Non-pigmented ciliary epithelial cell (primary cell): ENCODE results near the gene BCAP31.

Experiments used
- DNase-seq: peaks from one replicate; pipeline ENCODE4 v3.0.0-alpha.2; 2010; ENCODE audit warnings: low read depth

The BCAP31 gene

DNA sequence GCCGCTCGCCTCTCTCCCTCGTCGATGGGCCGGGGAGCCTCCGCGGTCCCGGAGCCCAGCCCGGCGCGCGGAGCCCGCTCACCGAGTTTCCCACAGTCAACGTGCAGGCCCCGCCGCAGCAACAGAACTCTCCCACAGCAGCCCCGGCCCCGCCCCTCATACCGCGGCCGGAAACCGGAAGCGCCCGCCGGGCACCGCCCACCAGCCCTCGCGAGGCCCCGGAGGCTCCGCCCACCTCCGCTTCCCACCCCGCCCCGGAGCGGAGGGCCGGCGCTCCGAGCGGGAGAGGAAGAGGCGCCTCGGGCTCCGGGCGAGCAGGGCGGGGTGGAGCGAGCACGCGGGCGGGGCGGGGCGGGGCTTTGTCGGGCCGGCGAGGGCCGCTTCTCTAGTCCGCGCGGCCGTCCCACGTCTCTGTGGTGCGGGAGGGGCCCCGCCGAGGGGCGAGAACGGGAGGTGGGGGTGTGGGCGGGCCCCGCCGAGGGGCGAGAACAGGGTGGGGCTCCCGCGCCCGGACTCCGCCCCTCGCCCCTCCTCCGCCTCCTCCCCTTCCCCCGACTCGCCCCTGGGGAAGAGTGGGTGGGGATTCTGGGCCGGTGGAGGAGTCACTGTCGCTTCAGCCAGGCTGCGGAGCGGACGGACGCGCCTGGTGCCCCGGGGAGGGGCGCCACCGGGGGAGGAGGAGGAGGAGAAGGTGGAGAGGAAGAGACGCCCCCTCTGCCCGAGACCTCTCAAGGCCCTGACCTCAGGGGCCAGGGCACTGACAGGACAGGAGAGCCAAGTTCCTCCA lies at the start of gene BCAP31, which contains the start of gene ABCD1:
Gene BCAP31 (minus strand): TSS at position 136 of the 787 bp plus-strand sequence. CDS start 1,143 bp downstream, outside the sequence.
Gene ABCD1 (plus strand): TSS at position 605 of the 787 bp plus-strand sequence. CDS start 411 bp downstream, outside the sequence.
- peak; percentile 23 for DNase-seq

DNA sequence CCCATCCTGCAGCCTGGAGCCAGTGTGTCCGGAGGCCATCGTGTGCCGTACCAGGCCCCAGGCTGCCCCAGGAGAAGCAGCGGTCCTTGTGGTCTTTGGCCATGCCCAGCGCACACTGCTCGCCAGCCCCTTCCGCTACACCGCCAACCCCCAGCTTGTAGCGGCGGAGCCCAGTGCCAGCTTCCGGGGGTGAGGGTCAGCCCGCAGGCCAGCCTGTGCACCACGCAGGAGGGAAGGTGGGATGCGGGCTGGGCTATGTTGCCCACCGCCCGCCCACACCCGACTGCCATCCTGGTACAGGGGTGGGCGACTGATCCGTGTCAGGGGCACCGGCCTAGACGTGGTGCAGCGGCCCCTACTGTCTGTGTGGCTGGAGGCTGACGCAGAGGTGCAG lies 49.0 kb upstream of the BCAP31 start:
- DNase-seq = no peak

DNA sequence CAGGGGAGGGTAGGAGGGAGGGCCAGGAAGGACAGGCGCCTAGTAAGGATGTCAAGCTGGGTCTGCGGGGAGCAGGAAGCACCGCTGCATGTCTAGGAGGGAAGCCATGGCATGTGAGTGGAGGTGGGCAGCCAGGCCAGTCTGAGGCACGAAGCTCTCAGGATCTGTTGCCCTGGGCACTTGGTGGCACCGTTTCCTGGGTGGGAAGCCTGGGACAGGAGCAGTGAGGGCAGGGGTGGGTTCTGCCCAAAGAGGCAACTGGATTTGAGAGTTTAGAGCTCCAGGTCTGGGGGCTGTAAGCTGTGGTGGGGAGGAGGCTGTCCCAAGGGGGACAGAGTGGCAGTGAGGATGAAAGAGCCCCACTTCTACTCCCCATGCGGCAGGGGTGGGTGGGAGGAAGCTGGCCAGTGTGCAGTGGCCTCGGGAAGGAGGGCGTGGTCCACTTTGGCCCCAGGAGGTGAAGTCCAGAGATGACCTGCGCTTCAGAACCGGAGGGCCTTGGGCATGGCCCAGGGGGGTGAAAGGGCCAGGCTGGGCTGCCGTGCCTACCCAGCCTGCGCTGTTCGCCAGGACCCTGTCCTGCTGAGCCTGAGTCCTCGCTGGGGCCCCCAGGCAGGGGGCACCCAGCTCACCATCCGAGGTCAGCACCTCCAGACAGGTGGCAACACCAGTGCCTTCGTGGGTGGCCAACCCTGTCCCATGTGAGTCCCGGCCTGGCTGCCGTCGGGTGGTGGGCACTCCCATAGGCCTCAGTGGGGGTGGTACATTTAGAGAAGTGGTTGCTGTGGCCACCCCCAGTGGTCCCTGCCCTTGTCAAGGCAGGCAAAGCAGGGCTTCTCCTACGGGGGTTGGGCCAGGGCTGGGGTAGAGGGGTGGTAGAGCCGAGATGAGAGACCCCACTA lies 48.4 kb upstream of the BCAP31 start:
- DNase-seq = no peak

DNA sequence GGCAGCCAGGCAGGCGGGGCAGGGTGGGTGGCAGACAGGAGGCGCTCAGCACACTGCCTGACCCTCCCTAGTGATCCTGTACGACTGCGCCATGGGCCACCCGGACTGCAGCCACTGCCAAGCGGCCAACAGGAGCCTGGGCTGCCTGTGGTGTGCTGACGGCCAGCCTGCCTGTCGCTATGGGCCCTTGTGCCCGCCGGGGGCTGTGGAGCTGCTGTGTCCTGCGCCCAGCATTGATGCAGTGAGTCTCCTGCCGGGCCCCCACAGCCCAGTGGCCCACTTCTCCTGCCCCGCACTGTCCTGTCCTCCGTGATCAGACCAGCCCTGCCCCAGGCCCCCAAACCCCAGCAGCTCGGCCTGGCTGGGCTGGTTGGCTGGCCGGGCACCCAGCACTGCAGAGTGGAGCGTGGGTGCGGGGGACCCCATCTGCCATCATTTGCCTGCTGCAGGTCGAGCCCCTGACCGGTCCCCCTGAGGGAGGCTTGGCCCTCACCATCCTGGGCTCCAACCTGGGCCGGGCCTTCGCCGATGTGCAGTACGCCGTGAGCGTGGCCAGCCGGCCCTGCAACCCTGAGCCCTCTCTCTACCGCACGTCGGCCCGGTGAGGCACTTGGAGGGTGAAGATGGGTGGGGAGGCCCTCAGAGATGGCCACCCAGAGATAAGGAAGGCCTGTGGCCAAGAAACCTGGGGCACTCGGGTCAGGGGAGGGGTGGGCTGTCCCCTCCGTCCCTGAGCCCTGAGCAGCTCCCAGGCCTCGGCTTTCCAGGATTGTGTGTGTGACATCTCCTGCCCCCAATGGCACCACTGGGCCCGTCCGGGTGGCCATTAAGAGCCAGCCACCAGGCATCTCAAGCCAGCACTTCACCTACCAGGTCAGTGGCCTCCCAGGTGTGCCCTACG lies 47.5 kb upstream of the BCAP31 start:
- no peak for DNase-seq

DNA sequence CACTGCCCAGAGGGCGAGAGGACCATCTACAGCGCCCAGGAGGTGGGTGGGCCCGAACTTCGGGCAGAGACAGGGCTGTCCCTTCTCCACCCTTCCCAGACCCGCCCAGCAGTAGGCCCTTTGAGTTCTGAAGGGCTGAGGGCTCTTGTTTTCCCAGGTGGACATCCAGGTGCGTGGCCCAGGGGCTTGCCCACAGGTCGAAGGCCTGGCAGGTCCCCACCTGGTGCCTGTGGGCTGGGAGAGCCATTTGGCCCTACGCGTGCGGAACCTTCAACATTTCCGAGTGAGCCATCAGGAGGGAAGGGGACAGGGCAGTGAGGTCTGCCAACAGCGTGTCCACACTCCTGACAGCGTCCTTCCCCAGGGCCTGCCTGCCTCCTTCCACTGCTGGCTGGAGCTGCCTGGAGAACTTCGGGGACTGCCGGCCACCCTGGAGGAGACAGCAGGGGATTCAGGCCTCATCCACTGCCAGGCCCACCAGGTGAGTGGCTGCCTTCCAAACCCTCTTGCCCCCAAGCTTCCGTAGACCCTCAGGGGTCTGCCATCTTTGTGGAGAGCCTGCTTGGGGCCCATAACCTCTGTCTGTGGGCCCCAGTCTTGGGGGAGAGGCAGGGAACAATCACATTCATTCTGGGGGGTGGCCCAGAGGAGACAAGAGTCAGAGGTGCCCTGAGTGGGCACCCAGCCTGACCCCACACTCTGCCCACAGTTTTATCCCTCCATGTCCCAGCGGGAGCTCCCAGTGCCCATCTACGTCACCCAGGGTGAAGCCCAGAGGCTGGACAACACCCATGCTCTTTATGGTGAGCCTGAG lies 46.6 kb upstream of the BCAP31 start:
- no peak for DNase-seq

DNA sequence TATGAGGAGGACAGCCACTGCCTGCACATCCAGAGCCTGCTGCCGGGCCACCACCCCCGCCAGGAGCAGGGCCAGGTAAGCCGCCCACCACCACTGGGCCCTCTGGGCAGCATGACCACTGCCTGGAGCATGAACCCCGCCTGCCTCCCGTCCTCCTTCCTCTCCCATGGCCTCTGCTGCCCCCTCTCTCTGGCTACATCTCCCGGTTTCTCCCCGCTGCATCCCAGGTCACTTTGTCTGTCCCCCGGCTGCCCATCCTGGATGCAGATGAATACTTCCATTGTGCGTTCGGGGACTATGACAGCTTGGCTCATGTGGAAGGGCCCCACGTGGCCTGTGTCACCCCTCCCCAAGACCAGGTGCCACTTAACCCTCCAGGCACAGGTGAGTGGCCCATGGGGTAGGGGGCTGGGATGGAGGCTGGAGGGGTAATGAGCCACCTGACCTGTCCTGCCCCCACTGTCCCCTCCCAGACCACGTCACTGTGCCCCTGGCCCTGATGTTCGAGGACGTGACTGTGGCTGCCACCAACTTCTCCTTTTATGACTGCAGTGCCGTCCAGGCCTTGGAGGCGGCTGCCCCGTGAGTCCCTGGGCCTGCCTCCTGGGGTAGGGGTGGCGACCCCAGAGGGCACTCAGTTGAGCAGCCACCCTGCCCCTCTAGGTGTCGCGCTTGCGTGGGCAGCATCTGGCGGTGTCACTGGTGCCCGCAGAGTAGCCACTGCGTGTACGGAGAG lies 45.8 kb upstream of the BCAP31 start:
- DNase-seq = no peak

DNA sequence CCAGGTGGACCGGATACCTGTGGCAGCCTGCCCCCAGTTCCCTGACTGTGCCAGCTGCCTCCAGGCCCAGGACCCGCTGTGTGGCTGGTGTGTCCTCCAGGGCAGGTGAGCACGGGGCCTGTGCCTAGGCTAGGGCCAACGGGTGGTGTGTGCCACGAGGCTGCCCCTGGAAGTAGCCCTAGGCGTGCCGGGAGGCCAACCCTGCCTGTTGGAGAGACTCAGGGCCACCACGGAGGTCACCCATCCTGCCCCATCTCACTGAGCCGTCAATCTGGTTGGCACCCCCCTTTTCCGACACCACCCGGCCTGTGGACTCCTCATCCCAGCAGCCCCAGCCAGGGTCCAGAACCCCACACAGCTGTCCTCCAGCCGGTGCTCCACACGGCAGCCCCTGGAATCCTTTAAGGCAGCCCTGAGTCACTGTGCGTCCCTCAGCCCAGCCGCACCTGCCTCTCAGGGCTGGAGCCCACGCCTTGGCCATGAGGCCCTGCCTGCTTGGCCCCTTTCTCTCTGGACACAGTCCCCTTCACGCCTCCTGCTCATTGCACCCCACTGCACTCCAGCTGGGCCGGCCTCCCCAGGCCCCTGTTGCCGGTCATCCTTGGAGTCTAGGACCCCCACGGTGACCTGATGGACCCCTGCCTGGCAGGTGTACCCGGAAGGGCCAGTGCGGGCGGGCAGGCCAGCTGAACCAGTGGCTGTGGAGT lies 45.1 kb upstream of the BCAP31 start:
- no peak for DNase-seq

DNA sequence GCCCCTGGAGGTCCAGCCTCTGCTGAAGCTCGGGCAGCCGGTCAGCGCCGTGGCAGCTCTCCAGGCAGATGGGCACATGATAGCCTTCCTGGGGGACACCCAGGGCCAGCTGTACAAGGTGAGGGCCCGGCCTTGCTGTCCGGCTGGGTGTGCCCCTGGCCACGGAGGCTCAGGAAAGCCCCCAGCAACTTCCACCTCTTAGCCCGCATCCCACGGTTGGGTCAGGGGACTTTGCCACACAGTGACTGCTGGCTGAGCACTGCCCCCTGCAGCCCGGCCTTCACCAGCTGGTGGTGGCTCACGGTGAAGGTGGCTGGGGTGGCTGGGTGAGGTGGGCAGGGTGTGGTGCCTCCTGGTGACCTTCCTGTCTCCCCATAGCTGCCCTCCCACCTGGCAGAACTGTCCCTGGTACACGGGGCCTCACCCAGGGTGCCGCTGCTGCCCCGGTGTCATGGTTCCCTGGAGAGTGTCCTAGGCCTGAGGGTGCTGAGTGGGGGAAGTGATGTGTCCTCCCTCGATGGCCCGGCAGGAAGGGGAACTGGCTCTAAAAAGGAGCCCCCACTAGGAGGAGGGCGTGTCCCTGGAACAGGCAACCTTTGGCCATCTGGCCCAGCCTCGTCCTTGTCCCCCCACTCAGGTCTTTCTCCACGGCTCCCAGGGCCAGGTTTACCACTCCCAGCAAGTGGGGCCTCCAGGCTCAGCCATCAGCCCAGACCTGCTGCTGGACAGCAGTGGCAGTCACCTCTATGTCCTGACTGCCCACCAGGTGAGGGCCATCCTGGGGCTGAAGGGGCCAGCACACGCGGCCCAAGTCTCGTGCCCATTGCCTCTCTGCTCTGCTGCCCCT lies 44.3 kb upstream of the BCAP31 start:
- DNase-seq = no peak

DNA sequence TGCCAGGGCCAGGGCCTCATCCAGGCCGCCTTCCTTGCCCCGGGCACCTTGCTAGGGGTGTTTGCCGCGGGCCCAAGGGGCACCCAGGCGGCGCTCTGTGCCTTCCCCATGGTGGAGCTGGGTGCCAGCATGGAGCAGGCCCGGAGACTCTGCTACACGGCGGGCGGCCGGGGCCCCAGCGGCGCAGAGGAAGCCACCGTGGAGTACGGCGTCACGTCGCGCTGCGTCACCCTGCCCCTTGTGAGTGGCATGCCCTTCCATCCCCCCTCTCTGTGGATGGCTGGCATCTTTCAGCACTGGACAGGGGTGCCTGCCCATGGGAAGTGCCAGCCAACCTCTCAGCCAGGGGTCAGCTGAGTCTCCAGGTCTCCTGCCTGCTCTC lies 43.5 kb upstream of the BCAP31 start:
- DNase-seq = no peak

DNA sequence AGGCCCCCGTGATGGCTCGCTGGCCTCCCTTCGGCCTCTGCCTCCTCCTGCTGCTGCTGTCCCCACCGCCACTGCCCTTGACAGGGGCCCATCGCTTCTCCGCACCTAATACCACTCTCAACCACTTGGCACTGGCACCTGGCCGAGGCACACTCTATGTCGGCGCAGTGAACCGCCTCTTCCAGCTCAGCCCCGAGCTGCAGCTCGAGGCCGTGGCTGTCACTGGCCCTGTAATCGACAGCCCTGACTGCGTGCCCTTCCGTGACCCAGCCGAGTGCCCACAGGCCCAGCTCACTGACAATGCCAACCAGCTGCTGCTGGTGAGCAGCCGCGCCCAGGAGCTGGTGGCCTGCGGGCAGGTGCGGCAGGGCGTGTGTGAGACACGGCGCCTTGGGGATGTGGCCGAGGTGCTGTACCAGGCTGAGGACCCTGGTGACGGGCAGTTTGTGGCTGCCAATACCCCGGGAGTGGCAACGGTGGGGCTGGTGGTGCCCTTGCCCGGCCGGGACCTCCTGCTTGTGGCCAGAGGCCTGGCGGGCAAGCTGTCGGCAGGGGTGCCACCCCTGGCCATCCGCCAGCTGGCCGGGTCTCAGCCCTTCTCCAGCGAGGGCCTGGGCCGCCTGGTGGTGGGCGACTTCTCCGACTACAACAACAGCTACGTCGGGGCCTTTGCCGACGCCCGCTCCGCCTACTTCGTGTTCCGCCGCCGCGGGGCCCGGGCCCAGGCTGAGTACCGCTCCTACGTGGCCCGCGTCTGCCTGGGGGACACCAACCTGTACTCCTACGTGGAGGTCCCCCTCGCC lies 42.9 kb upstream of the BCAP31 start:
- no peak for DNase-seq

DNA sequence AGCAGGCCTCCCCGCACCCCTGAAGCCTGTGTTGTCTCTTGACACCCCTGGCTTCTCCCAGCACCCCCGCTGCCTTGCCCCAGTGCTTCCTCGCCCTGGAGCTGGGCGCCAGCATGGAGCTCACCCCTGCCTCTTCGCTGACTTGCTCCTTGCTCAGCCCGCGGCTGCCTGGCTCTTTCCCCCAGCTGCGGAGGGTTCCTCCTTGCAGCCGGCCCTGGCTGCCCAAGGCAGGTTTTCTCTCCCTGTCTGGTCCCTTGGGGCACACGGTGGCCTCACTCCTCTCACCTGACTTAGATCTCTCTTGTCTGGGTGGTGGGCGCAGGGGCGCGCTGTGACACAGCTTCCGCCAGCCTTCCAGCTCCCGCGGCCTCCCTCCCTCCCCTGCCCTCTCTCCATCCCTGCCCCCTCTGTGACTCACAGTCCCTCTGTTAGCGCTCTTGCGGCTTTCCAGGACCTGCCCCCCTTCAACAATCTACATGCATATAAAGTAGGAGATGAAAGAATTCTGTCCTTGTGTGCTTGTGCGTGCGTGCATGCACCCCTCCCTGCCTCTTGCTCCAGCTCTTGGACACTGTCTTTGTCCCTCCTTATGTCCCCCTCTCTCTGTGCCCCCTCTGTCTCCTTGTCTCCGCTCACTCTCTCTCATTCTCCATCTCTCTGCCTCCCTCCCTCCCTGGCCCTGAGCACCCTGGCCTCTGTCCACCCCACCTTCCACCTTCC lies 42.1 kb upstream of the BCAP31 start:
- DNase-seq = peak; percentile 11

DNA sequence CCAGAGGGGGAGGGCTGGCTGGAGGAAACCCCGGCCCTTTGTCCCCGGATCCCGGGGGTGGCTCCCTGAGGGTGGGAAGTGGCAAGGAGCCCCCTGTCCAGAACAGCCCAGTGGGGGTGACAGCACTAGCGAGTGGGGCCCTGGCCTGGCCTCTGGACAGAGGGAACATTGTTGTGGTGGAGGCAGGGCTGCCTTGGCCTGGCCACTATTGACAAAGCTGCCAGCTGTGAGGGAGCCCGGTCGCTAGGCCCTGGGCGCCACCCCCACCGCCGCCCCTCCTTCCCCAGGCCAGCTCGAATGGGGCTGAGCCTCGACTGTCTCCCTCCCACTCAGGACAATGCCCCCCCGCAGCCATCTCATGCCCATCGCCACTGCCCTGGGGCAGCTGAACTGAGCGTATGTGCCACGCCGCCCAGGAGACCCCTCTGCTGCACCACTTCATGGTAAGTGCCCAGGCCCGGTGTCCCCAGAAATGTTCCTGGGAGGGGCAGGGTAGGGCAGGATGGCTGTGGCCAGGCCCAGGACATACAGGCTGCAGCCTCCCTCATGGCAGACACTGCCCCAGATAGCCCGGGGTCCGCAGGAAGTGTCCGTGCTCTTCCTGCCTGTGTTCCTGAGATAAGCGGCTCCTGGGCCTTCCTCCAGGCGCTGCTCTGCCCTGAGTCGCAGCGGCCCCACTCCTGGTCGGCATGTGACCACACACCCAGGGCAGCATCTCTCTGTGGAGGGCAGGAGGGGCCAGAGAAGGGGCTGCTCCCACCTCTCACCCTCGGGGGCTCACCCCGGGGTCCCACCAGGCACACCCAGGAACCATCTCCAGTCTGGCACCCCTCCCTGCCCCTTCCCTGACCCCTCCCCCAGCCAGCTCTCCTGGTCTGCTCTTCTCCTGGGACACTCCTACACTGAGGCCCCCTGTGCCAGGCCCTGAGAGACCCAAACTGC lies 41.2 kb upstream of the BCAP31 start:
- DNase-seq = no peak

DNA sequence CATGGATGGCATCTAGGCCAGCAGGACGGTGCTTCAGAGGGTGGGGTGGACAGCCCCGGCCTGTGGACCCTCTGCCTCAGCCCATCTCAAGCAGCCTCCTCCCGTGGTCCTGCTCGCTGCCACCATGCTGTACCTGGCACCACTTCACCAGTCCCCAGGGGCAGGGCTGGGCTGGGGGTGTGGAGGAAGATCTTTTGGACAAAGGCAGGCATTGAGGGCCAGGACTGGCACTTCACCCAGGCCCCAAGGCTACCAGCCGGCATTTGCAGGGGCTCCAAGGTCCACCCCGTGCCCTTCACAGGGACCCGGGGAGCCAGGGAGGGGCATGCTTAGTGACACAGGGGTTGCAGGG lies 40.6 kb upstream of the BCAP31 start:
- no peak for DNase-seq

DNA sequence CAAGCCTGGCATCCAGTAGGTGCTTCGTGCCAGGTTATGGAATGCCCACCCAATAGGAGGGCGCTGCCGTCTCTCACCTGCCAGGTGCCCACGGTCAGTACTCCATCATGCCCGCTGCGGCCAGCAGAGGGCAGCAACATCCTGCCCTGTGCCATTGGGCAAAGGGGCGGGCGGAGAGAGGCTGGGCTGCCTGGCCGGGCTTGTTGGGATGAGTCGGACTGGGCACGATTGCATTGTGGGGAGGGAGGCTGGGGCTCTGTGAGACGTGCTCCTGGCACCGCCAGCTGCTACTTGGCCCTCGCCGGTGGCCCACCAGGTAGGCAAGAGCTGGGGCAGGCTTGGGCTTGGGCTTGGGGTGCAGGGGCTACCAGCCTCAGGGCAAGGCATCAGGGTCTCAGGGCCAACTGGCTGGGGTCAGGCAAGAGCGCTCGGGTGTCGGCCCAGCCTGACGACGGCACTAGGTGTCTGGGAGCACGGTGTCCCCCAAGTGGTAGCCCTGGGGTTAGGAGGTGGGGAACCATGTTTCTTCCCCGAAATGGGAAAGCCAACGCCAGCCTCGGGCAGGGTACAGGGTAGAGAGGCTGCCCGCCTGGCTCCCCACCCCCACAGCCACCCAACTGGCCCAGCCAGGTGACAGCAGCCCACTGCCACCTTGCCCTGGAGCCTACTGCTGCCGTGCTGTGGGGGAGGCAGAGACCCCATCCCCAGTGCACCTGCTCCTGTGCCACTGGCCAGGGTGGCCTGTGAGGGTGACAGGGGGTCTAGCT lies 40.0 kb upstream of the BCAP31 start, which contains the start of gene PLXNB3:
Gene PLXNB3 (plus strand): TSS at position 261 of the 767 bp plus-strand sequence. CDS start 1,287 bp downstream, outside the sequence.
- peak; percentile 14 for DNase-seq

DNA sequence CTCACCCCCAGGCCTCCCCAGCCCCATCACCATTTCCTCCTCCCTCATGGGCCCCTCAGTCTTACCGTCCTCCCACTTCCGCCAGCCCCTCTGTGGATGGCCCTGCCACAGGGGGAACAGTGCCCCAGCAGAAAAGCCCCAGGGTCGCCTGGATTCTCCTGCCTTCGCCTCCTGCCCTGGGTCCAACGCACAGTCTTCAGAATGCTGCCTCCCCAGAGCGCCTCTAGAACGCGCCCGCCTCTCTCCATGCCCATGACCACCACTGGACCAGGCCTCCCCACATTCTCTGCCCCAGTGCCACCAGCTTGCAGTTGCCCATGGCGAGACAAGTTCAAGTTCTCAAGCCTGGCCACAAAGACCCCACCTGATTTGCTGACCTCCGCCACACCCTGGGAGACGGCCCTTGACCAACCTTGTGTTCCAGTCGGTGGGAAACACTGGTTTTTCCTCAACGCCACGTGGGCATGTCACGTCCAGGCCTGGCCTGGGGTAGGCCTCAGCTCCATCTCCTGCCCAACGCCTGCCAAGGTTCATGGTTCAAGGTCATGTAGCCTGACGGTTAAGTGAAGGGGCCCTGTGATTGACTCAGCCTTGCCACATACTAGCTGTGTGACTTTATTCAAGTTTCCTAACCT lies 39.2 kb upstream of the BCAP31 start:
- DNase-seq = no peak
